ENCODE data around the gene HCN3.

The HCN3 gene

GRCh38 chr1:155278689-155279160, 1.5 kb downstream of the HCN3 start:
- Histone ChIP-seq H3K9me3 (ENCODE audit: control insufficient read depth, insufficient read depth, low read depth, low read length) (no peaks in the 10 kb centered on the region), H3K4me1 (ENCODE audit: control insufficient read depth, insufficient read depth, low read length) (no peaks in the 10 kb centered on the region), H3K36me3 (ENCODE audit: control insufficient read depth in 2 of 2, insufficient read depth in 1 of 2, low read length in 2 of 2) (peaks cover 0 to 5% of the 10 kb centered on the region in 2 experiments; a peak in 1 of 3 replicates), H3K4me3 (ENCODE audit: low read depth, low read length) (no peak overlapping the region; the same call in 1 of the 2 replicates), H3K27ac (ENCODE audit: extremely low read depth, low read depth, low read length) (no peak overlapping the region)
- POLR2A ChIA-PET: interaction anchor here (0.6 to 1.3 kb wide), 4 partner anchors 14 to 277 kb away, joined by 3 to 4 read pairs (median 3); no protein-coding TSS in a partner anchor
- TF ChIP-seq ZNF16 (tag by site-specific recombination; IDR thresholded peaks at IDR 0.05; ENCODE audit: low read depth) (no peak), ZNF837 (tag by site-specific recombination; IDR thresholded peaks at IDR 0.05) (no peak), ZNF426 (tag by site-specific recombination; IDR thresholded peaks at IDR 0.05) (no peak), ZNF521 (tag by site-specific recombination; IDR thresholded peaks at IDR 0.05) (no peak), ZNF146 (tag by site-specific recombination; IDR thresholded peaks at IDR 0.05) (no peak), ZNF48 (tag by site-specific recombination; IDR thresholded peaks at IDR 0.05) (no peak), ZNF366 (tag by site-specific recombination; conservative IDR thresholded peaks at IDR 0.05) (peak; percentile 35; the same call in 1 of the 2 replicates), KLF9 (tag by site-specific recombination; IDR thresholded peaks at IDR 0.05; ENCODE audit: low read depth) (no peak), ZNF423 (tag by site-specific recombination; IDR thresholded peaks at IDR 0.05) (no peak), ZNF600 (tag by site-specific recombination; IDR thresholded peaks at IDR 0.05) (no peak), ZNF18 (tag by site-specific recombination; IDR thresholded peaks at IDR 0.05) (peak; percentile 28), ZNF174 (tag by site-specific recombination; IDR thresholded peaks at IDR 0.05) (no peak), ZBTB17 (tag by site-specific recombination; IDR thresholded peaks at IDR 0.05) (no peak), ZNF433 (tag by site-specific recombination; IDR thresholded peaks at IDR 0.05; ENCODE audit: low read depth) (no peak), ZBTB1 (tag by site-specific recombination; IDR thresholded peaks at IDR 0.05) (no peak)
- TF ChIP-seq, protein P1, sequence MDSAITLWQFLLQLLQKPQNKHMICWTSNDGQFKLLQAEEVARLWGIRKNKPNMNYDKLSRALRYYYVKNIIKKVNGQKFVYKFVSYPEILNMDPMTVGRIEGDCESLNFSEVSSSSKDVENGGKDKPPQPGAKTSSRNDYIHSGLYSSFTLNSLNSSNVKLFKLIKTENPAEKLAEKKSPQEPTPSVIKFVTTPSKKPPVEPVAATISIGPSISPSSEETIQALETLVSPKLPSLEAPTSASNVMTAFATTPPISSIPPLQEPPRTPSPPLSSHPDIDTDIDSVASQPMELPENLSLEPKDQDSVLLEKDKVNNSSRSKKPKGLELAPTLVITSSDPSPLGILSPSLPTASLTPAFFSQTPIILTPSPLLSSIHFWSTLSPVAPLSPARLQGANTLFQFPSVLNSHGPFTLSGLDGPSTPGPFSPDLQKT (IDR thresholded peaks at IDR 0.05; ENCODE audit: borderline replicate concordance, low read depth, low read length): no peak
- CTCF ChIA-PET: interaction anchor here (0.6 to 1.8 kb wide), 6 partner anchors 25 to 53 kb away, joined by 3 to 9 read pairs (median 4); no protein-coding TSS in a partner anchor

- no peak overlapping the region for H3K27ac ChIP-seq (ENCODE audit: extremely low read depth, low read depth, low read length)
- H3K4me1 ChIP-seq (ENCODE audit: control insufficient read depth, insufficient read depth, low read length): no peaks in the 10 kb centered on the region
- no peaks in the 10 kb centered on the region for H3K9me3 ChIP-seq (ENCODE audit: control insufficient read depth, insufficient read depth, low read depth, low read length)
- H3K36me3 ChIP-seq (ENCODE audit: control insufficient read depth in 2 of 2, insufficient read depth in 1 of 2, low read length in 2 of 2): peaks cover 0 to 5% of the 10 kb centered on the region in 2 experiments; a peak in 1 of 3 replicates
- POLR2A ChIA-PET: interaction anchor here (1.0 kb wide), 1 partner anchor 14 kb away, joined by 3 read pairs; no protein-coding TSS in a partner anchor
- CTCF ChIA-PET: interaction anchor here (0.6 to 1.8 kb wide), 5 partner anchors 19 to 366 kb away, joined by 3 to 9 read pairs (median 4); no protein-coding TSS in a partner anchor
- H3K4me3 ChIP-seq (ENCODE audit: low read depth, low read length): no peak overlapping the region
- TF ChIP-seq BCL6B (tag by site-specific recombination; IDR thresholded peaks at IDR 0.05) (0 out of 2 replicates have a peak, but pooled peaks have one; percentile 40), ZNF132 (tag by site-specific recombination; IDR thresholded peaks at IDR 0.05; ENCODE audit: borderline replicate concordance) (no peak), ZNF76 (tag by site-specific recombination; IDR thresholded peaks at IDR 0.05; ENCODE audit: borderline replicate concordance, low read depth) (no peak), ZFHX2 (tag by site-specific recombination; conservative IDR thresholded peaks at IDR 0.05) (no peak), ZNF747 (tag by site-specific recombination; IDR thresholded peaks at IDR 0.05) (no peak), PRDM10 (tag by site-specific recombination; IDR thresholded peaks at IDR 0.05) (no peak), ZIC2 (tag by site-specific recombination; IDR thresholded peaks at IDR 0.05) (peak; percentile 82)
- TF ChIP-seq, protein P2, sequence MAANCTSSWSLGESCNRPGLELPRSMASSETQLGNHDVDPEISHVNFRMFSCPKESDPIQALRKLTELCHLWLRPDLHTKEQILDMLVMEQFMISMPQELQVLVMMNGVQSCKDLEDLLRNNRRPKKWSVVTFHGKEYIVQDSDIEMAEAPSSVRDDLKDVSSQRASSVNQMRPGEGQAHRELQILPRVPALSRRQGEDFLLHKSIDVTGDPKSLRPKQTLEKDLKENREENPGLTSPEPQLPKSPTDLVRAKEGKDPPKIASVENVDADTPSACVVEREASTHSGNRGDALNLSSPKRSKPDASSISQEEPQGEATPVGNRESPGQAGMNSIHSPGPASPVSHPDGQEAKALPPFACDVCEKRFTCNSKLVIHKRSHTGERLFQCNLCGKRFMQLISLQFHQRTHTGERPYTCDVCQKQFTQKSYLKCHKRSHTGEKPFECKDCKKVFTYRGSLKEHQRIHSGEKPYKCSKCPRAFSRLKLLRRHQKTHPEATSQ (tag by site-specific recombination; IDR thresholded peaks at IDR 0.05): no peak
- TF ChIP-seq, protein P3, sequence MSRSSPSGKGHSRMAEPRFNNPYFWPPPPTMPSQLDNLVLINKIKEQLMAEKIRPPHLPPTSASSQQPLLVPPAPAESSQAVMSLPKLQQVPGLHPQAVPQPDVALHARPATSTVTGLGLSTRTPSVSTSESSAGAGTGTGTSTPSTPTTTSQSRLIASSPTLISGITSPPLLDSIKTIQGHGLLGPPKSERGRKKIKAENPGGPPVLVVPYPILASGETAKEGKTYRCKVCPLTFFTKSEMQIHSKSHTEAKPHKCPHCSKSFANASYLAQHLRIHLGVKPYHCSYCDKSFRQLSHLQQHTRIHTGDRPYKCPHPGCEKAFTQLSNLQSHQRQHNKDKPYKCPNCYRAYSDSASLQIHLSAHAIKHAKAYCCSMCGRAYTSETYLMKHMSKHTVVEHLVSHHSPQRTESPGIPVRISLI (tag by site-specific recombination; IDR thresholded peaks at IDR 0.05): no peak
Observed at GRCh38 chr1:155279268-155279667, 2.0 kb downstream of the HCN3 start.

All from HEK293 (cell line).